Endothelial cell (in vitro differentiated cells): Measurements from ENCODE around the gene SLC35F4. TPM values are rescaled to one million over a fixed set of nuclear protein-coding genes. Genes with fewer than 3 reads are reported as not detected.
A peak's percentile ranks its signal among the peaks of the same experiment; 100 is the strongest.

ENCODE experiments used
- DNase-seq: peaks from one replicate; pipeline ENCODE4 v3.0.0; 2021; ENCODE audit warnings: low spot score
- H3K27ac Mint-ChIP-seq: one replicate; pipeline ENCODE4 v1.8.0; 2021; ENCODE audit warnings: mixed read lengths, inconsistent platforms; ENCODE audit not compliant: unreplicated experiment
- H3K27me3 Mint-ChIP-seq: one replicate; pipeline ENCODE4 v1.8.0; 2021; ENCODE audit warnings: mild to moderate bottlenecking, moderate library complexity, mixed read lengths, inconsistent platforms; ENCODE audit not compliant: unreplicated experiment
- H3K36me3 Mint-ChIP-seq: one replicate; pipeline ENCODE4 v1.8.0; 2021; ENCODE audit warnings: mild to moderate bottlenecking, low read depth, mixed read lengths, inconsistent platforms; ENCODE audit not compliant: unreplicated experiment
- H3K4me1 Mint-ChIP-seq: one replicate; pipeline ENCODE4 v1.8.0; 2021; ENCODE audit warnings: mild to moderate bottlenecking, mixed read lengths, inconsistent platforms; ENCODE audit not compliant: unreplicated experiment
- H3K4me3 Mint-ChIP-seq: one replicate; pipeline ENCODE4 v1.8.0; 2021; ENCODE audit warnings: mild to moderate bottlenecking, mixed read lengths, inconsistent platforms; ENCODE audit not compliant: unreplicated experiment
- H3K9me3 Mint-ChIP-seq: one replicate; pipeline ENCODE4 v1.8.0; 2021; ENCODE audit warnings: mixed read lengths, inconsistent platforms; ENCODE audit not compliant: unreplicated experiment
- total RNA-seq: library from RNA; stranded (reverse); fragmentation: NEBNext Ultra II Directional; extraction: Animal tissue kit (Norgen Biotek cat#: 25700); gene quantifications from one replicate; pipeline ENCODE4 v1.2.1, GENCODE V29; 2021; ENCODE audit not compliant: unreplicated experiment
- TF ChIP-seq, protein P1 (sequence below): fragments of 200-600 bp; sonication (generic); IDR thresholded peaks from one replicate; pipeline ENCODE4 v1.5.0; 2021; ENCODE audit warnings: antibody characterized with exemption; ENCODE audit not compliant: unreplicated experiment

The SLC35F4 gene
- total RNA-seq, 1 donor from 2014 or later: not detected

DNA sequence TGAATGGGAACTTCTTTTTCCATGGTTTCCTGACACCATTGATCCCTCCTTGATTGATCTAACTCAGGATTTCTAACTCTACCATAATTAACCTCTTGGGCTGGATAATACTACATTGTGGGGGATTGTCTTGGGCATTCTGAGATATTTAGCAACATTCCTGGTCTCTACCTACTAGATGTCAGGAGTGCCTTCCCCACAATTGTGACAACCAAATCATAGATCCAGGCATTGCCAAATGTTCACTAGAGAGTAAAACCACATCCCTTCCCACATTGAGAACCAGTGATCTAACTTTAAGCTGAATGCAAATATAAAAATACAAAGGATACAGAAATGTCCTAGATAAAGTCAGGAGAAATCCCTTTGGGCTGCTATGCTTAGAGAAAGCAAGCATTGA is 335.3 kb downstream of the SLC35F4 start:
- Mint-ChIP-seq H3K4me3 (no peak overlapping the region), H3K36me3 (no peaks in the 10 kb centered on the region), H3K27me3 (no peaks in the 10 kb centered on the region), H3K4me1 (no peaks in the 10 kb centered on the region), H3K27ac (no peak overlapping the region), H3K9me3 (no peaks in the 10 kb centered on the region)
- no peak for DNase-seq
- TF ChIP-seq, protein P1, sequence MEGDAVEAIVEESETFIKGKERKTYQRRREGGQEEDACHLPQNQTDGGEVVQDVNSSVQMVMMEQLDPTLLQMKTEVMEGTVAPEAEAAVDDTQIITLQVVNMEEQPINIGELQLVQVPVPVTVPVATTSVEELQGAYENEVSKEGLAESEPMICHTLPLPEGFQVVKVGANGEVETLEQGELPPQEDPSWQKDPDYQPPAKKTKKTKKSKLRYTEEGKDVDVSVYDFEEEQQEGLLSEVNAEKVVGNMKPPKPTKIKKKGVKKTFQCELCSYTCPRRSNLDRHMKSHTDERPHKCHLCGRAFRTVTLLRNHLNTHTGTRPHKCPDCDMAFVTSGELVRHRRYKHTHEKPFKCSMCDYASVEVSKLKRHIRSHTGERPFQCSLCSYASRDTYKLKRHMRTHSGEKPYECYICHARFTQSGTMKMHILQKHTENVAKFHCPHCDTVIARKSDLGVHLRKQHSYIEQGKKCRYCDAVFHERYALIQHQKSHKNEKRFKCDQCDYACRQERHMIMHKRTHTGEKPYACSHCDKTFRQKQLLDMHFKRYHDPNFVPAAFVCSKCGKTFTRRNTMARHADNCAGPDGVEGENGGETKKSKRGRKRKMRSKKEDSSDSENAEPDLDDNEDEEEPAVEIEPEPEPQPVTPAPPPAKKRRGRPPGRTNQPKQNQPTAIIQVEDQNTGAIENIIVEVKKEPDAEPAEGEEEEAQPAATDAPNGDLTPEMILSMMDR: no peak

DNA sequence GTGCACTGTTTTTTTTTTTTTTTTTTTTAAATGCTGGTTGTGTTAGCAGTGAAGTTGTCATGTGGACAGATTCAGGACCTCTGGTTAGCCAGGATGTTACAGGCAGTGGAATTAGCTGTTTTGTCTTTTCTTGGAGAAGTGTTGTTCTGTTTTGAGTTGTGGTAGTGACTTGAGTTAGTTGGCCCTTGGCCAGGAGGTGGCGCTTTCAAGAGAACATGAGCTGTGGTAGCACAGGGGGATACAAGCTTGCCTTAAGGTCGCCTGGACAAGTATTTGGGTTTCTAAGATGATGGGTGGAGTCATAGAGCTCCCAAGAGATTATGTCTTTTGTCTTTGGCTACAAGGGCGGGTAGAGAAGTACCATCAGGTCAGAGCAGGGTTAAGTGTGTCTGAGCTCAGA is 338.9 kb downstream of the SLC35F4 start:
- H3K4me3 Mint-ChIP-seq: no peak overlapping the region
- H3K36me3 Mint-ChIP-seq: no peaks in the 10 kb centered on the region
- TF ChIP-seq, protein P1: peak; percentile 29
- no peaks in the 10 kb centered on the region for H3K9me3 Mint-ChIP-seq
- no peak overlapping the region for H3K27ac Mint-ChIP-seq
- peak; percentile 42 for DNase-seq
- H3K27me3 Mint-ChIP-seq: no peaks in the 10 kb centered on the region
- no peaks in the 10 kb centered on the region for H3K4me1 Mint-ChIP-seq

DNA sequence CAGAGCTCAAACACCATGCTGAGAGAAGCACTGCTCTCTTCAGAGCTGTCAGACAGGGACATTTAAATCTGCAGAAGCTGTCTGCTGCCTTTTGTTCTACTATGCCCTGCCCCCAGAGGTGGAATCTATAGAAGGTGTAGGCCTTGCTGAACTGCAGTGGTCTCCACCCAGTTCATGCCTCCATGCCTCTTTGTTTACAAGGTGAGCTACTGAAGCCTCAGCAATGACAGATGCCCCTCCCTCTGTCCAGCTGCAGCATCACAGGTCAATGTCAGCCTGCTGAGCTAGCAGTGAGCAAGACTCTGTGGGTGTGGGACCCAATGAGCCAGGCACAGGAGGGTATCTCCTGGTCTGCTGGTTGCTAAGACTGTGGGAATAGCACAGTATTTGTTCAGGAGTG is 346.8 kb downstream of the SLC35F4 start:
- no peak for DNase-seq
- Mint-ChIP-seq H3K4me3 (no peak overlapping the region), H3K36me3 (no peaks in the 10 kb centered on the region), H3K9me3 (no peaks in the 10 kb centered on the region), H3K27ac (no peak overlapping the region), H3K27me3 (no peaks in the 10 kb centered on the region), H3K4me1 (peaks cover 5% of the 10 kb centered on the region)
- TF ChIP-seq, protein P1: no peak
